Measurements from ENCODE around the gene ERMAP.

ERMAP gene

DNA sequence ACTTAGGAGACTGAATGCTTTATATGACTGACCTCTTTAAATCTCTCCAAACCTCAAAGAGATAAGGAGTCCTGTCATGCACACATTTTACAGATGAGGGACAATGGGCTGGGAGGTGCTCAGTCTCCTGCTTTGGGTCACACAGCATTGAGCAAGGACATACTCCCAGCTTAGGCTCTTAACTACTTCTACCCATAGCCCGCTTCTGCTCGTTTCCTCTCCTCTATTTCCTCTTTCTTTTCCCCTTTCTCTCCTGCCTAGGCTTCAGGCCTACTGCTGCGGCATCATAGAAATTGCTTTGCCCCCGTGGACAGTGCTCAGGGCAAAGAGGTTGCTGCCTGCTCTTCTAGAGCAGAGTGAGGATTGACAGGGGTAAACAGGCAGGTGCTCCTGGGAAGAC lies 17.1 kb downstream of the ERMAP start:
- TF ChIP-seq POLR2A (IDR thresholded peaks at IDR 0.05; ENCODE audit: extremely low read depth, insufficient read length): no peak
- TF ChIP-seq, protein P1, sequence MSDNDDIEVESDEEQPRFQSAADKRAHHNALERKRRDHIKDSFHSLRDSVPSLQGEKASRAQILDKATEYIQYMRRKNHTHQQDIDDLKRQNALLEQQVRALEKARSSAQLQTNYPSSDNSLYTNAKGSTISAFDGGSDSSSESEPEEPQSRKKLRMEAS (IDR thresholded peaks at IDR 0.05; ENCODE audit: low read depth, low read length): no peak
- no peak for TF ChIP-seq MYC (IDR thresholded peaks at IDR 0.05; ENCODE audit: low read depth, low read length)
- TF ChIP-seq, protein P2, sequence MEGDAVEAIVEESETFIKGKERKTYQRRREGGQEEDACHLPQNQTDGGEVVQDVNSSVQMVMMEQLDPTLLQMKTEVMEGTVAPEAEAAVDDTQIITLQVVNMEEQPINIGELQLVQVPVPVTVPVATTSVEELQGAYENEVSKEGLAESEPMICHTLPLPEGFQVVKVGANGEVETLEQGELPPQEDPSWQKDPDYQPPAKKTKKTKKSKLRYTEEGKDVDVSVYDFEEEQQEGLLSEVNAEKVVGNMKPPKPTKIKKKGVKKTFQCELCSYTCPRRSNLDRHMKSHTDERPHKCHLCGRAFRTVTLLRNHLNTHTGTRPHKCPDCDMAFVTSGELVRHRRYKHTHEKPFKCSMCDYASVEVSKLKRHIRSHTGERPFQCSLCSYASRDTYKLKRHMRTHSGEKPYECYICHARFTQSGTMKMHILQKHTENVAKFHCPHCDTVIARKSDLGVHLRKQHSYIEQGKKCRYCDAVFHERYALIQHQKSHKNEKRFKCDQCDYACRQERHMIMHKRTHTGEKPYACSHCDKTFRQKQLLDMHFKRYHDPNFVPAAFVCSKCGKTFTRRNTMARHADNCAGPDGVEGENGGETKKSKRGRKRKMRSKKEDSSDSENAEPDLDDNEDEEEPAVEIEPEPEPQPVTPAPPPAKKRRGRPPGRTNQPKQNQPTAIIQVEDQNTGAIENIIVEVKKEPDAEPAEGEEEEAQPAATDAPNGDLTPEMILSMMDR (IDR thresholded peaks at IDR 0.05; ENCODE audit: low read depth, low read length): no peak
- peak; percentile 20 for DNase-seq (ENCODE audit: low read depth)
- no peak overlapping the region for H3K4me3 ChIP-seq (ENCODE audit: low read depth, low read length)

GRCh38 chr1:42834803-42835202 lies 17.9 kb downstream of the ERMAP start:
- H3K4me3 ChIP-seq (ENCODE audit: low read depth, low read length): no peak overlapping the region
- no peak for DNase-seq (ENCODE audit: low read depth)
- TF ChIP-seq, protein P1 (IDR thresholded peaks at IDR 0.05; ENCODE audit: low read depth, low read length): no peak
- TF ChIP-seq, protein P2 (IDR thresholded peaks at IDR 0.05; ENCODE audit: low read depth, low read length): no peak
- TF ChIP-seq POLR2A (IDR thresholded peaks at IDR 0.05; ENCODE audit: extremely low read depth, insufficient read length) (no peak), MYC (IDR thresholded peaks at IDR 0.05; ENCODE audit: low read depth, low read length) (no peak)

DNA sequence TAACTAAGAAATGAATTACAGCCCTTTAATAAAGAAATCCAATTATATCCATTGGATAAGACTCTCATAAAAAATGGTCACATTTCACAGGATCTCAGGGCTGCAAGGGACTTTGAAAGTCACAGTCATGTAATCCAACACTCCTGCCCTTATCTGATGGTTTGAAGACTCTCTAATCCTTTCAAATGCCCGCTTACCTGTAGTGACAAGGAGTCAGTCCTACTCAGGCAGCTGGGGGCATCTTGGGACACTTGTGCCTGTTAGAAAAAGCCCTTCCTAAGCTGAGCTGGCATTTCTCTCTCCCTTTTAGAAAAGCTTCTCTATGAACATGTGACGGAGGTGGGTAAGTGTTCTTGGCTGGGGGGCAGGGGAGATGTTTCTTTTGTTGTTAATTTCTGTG lies 18.5 kb downstream of the ERMAP start:
- DNase-seq (ENCODE audit: low read depth): no peak
- TF ChIP-seq, protein P1 (IDR thresholded peaks at IDR 0.05; ENCODE audit: low read depth, low read length): no peak
- TF ChIP-seq, protein P2 (IDR thresholded peaks at IDR 0.05; ENCODE audit: low read depth, low read length): no peak
- TF ChIP-seq POLR2A (IDR thresholded peaks at IDR 0.05; ENCODE audit: extremely low read depth, insufficient read length): no peak
- no peak for TF ChIP-seq MYC (IDR thresholded peaks at IDR 0.05; ENCODE audit: low read depth, low read length)
- no peak overlapping the region for H3K4me3 ChIP-seq (ENCODE audit: low read depth, low read length)

GRCh38 chr1:42837709-42838108 lies 20.8 kb downstream of the ERMAP start:
- no peak overlapping the region for H3K4me3 ChIP-seq (ENCODE audit: low read depth, low read length)
- no peak for TF ChIP-seq MYC (IDR thresholded peaks at IDR 0.05; ENCODE audit: low read depth, low read length)
- TF ChIP-seq, protein P2 (IDR thresholded peaks at IDR 0.05; ENCODE audit: low read depth, low read length): no peak
- TF ChIP-seq, protein P1 (IDR thresholded peaks at IDR 0.05; ENCODE audit: low read depth, low read length): no peak
- DNase-seq (ENCODE audit: low read depth): no peak

GRCh38 chr1:42838482-42839190 lies 21.7 kb downstream of the ERMAP start:
- no peak for DNase-seq (ENCODE audit: low read depth)
- TF ChIP-seq POLR2A (IDR thresholded peaks at IDR 0.05; ENCODE audit: extremely low read depth, insufficient read length): no peak
- TF ChIP-seq, protein P1 (IDR thresholded peaks at IDR 0.05; ENCODE audit: low read depth, low read length): no peak
- TF ChIP-seq, protein P2 (IDR thresholded peaks at IDR 0.05; ENCODE audit: low read depth, low read length): no peak
- no peak overlapping the region for H3K4me3 ChIP-seq (ENCODE audit: low read depth, low read length)

Data from NB4 (cell line).